SIG-M5 (cell line): ENCODE results near the gene IL4R.

Source experiments
- DNase-seq: peaks from one replicate; lab custom pipeline; 2025; lab: John Stamatoyannopoulos, UW

The IL4R gene

GRCh38 chr16:27361987-27362386, 48.2 kb downstream of the IL4R start:
- DNase-seq = no peak

GRCh38 chr16:27362570-27363245, 48.9 kb downstream of the IL4R start:
- DNase-seq = no peak

GRCh38 chr16:27363246-27363632, 49.5 kb downstream of the IL4R start:
- DNase-seq = no peak

- no peak for DNase-seq
Measured at GRCh38 chr16:27363797-27364196, 50.0 kb downstream of the IL4R start.

- no peak for DNase-seq
Measured at GRCh38 chr16:27364493-27365141, 50.8 kb downstream of the IL4R start.

GRCh38 chr16:27365142-27366089, 51.6 kb downstream of the IL4R start:
- DNase-seq = no peak

- no peak for DNase-seq
Measured at GRCh38 chr16:27366687-27367460, 53.1 kb downstream of the IL4R start.

GRCh38 chr16:27367461-27368357, 53.9 kb downstream of the IL4R start:
- DNase-seq = no peak

GRCh38 chr16:27368358-27368722, 54.6 kb downstream of the IL4R start:
- no peak for DNase-seq

GRCh38 chr16:27369806-27370205, 56.0 kb downstream of the IL4R start:
- no peak for DNase-seq

GRCh38 chr16:27370318-27370717, 56.5 kb downstream of the IL4R start:
- DNase-seq = no peak

- no peak for DNase-seq
Measured at GRCh38 chr16:27373312-27373711, 59.5 kb downstream of the IL4R start.

GRCh38 chr16:27374221-27374803, 60.5 kb downstream of the IL4R start:
- DNase-seq = no peak

GRCh38 chr16:27374804-27375425, 61.1 kb downstream of the IL4R start:
- no peak for DNase-seq

- no peak for DNase-seq
Measured at GRCh38 chr16:27377666-27378485, 64.1 kb downstream of the IL4R start.

- no peak for DNase-seq
Measured at GRCh38 chr16:27378871-27379481, 65.2 kb downstream of the IL4R start.

GRCh38 chr16:27379919-27380318, 66.1 kb downstream of the IL4R start:
- no peak for DNase-seq

GRCh38 chr16:27381236-27381635, 67.5 kb downstream of the IL4R start:
- no peak for DNase-seq
